ENCODE data around the gene CDC42SE1.
"Not testable (repeated sequence)": the region's sequence is repeated elsewhere in the genome, so short reads cannot be mapped to it uniquely, and the experiment has no call there.

CDC42SE1 gene, protein sequence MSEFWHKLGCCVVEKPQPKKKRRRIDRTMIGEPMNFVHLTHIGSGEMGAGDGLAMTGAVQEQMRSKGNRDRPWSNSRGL

DNA sequence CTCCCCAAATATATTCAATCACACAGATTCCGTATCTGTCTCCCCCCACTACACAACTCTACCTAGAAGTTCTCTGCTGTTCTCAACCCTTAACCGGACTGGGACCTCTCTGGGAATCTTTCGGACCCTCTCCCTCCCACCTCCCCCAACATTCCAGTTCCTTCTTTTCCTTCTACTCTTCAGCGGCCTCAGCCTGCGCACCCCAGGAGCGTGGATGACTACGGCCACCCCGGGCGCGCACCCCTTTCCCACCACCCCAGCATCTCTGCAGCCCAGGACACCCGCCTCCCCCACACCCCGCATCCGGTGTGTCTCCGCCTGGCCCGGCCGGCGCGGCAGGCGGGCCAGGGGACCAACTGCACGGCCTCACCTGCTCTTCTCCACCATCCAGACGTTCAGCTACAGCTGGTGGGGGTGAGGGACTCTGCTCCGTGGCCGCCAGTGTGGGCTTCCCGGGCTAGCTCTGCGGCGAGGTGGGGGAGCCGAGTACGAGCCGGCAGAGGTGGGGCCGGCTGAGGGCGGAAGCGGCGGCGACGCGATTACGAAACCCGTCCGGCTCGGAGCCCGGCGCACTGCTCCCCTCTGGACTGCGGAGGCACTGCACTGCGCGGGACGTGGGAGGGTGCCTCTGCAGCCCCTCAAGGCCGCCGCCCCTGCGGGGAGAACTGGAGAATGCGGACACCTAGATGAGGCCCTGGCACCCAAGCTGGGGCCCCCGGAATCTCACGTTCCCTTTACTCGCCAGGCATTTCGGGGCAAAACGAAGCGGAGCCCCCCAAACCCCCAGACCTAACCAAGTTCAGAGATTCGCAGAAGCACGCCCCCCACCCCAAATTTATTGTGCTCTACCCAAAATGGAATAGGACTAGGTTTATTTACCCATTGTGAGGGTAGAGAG is at the start of gene CDC42SE1:
CDC42SE1 (minus strand) TSS at position 514 of the 898 bp plus-strand sequence. CDS start 3,892 bp downstream, outside the sequence.
- peak; percentile 70 to 75 for DNase-seq (ENCODE audit: low read depth in 2 of 2)

DNA sequence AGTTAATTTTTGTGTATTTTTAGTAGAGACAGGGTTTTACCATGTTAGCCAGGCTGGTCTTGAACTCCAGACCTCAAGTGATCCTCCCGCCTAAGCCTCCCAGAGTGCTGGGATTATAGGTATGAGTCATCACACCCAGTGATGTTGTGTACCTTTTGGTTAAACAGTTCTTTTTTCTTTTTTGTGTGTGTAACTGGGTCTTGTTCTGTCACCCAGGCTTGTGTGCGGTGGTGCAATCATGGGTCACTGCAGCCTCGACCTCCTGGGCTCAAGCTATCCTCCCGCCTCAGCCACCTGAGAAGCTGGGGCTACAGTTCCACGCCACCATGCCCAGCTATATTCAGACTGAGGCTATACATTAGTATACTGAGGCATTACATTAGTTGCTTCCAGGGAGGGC is 48.9 kb upstream of the CDC42SE1 start:
- no peak for DNase-seq (ENCODE audit: low read depth in 2 of 2)

DNA sequence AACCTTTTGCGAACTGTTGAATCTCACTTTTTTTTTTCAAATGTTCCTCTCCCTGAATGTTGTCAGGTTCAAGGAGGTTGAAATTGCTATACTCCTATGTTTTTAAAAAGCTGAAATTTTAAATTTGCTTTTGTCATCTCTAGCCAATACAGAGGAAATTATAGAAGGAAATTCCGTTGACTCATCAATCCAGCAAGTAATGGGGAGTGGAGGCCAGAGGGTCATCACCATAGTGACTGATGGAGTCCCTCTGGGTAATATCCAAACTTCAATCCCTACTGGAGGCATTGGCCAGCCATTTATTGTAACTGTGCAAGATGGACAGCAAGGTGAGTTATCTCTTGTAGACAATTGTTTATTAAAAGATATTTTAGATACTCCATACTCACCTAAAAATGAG is 47.5 kb upstream of the CDC42SE1 start:
- DNase-seq (ENCODE audit: low read depth in 2 of 2), result no peak

DNA sequence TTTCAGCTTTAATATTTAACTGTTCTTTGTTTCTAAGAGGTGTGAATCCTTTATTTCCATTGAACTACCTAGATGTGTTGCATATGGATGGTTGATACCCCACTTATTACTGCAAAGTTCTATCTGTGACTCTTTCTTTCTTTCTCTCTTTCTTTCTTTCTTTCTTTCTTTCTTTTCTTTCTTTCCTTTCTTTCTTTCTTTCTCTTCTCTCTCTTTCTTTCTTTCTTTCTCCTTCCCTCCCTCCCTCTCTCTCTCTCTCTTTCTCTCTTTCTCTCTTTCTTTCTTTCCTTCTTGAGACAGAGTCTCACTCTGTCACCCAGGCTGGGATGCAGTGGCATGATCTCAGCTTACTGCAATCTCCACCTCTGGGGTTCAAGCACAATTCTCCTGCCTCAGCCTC is 45.2 kb upstream of the CDC42SE1 start:
- no peak for DNase-seq (ENCODE audit: low read depth in 2 of 2)

DNA sequence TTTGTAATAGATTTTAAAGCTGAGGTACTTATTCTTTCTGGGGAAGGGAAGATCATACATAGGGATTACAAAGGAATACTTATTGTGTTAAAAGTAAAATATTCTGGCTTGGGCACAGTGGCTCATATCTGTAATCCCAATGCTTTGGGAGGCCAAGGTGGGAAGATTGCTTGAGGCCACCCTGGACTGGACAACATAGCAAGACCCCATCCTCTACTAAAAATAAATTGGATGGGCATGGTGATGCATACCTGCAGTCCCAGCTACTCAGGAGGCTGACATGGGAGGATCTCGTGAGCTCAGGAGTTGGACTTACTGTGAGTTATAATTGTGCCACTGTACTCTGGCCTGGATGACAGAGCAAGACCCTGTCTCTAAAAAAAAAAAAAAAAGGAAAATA is 38.7 kb upstream of the CDC42SE1 start:
- no peak for DNase-seq (ENCODE audit: low read depth in 2 of 2)

DNA sequence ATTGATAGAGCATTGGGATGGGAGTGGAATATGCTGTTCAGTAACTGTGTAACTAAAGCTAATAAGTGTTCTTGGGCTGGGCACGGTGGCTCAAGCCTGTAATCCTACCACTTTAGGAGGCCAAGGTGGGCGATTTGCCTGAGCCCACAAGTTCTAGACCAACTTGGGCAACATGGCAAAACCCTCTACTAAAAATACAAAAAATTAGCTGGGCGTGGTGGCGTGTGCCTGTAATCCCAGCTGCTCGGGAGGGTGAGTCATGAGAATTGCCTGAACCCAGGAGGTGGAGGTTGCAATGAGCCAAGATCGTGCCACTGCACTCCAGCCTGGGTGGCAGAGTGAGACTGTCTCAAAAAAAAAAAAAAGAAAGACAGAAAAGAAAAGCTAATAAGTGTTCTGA is 38.0 kb upstream of the CDC42SE1 start:
- DNase-seq (ENCODE audit: low read depth in 2 of 2), result not testable (repeated sequence)

DNA sequence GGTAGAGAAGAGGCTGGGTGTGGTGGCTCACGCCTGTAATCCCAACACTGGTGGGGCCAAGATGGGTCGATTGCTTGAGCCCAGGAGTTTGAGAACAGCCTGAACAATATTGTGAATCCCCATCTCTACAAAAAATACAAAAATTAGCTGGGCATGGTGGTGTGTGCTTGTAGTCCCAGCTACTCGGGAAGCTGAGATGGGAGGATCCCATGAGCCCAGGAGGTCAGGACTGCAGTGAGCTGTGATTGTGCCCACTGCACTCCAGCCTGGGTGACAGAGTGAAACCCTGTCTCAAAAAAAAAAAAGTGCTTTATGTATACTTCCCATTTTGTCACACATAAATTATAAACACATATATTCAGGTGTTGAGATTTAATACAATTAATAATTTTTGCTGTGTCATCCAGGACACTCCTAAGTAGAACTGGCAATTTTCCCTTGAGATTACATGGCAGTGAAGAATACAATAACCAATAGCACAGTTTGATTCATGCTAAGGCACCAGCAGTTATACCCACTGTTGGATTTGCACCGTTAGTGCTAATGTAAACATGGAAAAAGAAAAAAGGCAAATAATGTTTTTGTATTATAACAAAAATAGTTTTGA is 26.6 kb upstream of the CDC42SE1 start:
- DNase-seq (ENCODE audit: low read depth in 2 of 2), result no peak

DNA sequence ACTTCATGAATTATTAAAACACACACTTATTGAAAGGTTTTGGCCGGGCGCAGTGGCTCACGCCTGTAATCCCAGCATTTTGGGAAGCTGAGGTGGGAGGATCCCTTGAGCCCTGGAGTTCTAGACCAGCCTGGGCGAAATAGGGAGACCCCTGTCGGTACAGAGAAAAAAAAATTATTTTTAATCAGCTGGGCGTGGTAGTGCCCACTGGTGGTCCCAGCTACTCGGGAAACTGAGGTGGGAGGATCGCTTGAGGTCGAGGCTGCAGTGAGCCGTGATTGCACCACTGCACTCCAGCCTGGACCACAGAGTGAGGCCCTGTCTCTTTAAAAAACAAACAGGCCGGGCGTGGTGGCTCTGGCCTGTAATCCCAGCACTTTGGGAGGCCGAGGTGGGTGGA is 12.8 kb upstream of the CDC42SE1 start:
- DNase-seq (ENCODE audit: low read depth in 2 of 2), result no peak

DNA sequence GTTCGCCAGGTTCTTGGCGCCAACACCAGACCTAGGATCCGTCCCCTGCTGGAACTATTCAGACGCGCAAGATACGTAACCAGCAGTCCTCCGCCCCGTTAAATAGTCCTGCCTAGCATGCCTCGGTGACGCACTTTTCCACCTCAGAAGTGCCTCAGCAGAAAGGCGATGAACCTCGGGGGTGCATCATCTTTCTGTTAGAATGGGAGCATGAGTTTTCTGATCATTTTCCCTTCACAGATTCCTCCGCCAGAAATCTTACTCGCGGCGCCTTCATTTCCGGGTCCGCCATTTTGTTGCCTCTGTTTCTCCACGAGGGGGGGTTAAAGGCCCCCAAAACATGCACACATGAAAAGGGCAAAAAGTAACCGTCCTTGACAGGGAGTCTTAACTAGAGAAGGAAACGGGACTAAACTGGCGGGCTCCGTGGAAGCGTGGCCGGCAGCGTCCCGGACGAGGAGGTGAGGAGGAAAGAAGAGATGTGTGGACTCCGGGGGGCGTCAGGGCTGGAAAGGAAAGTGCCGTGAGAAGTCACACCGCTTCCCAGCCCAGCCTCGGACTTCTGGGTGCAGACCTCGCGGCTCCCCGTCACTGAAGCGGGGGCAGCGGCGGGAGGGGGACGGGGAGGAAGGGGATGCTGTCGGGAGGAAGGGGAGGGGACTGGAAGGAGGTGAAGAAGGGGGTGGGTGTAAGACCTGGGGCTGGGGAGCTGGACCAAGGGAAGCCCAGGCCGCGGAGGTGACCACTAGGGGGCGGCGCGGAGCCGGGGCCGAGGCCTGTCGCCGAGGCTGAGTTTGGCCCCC is 11.3 kb upstream of the CDC42SE1 start, which contains the start of gene GABPB2:
GABPB2 (plus strand) TSS at position 288 of the 803 bp plus-strand sequence. CDS start 17,429 bp downstream, outside the sequence.
- peak; percentile 81 to 86 for DNase-seq (ENCODE audit: low read depth in 2 of 2)

DNA sequence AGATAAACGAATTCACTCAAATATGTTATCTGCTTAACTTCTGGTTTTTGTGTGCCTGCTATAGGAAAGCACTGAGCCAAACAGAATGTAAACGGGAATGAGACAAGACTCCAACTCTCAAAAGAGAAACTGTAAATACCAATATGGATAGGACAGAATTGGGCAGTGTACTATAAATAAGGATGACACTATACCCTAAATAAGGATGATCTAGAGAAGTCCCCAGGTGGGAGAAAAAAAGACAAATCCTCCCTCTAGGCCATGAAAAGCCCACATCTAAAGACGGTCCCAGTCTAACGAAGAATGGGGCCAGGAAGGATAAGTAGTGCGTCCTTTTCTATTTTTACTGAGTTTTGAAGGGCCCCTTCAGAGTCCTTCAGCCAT is 9.7 kb upstream of the CDC42SE1 start:
- DNase-seq (ENCODE audit: low read depth in 2 of 2), result no peak

DNA sequence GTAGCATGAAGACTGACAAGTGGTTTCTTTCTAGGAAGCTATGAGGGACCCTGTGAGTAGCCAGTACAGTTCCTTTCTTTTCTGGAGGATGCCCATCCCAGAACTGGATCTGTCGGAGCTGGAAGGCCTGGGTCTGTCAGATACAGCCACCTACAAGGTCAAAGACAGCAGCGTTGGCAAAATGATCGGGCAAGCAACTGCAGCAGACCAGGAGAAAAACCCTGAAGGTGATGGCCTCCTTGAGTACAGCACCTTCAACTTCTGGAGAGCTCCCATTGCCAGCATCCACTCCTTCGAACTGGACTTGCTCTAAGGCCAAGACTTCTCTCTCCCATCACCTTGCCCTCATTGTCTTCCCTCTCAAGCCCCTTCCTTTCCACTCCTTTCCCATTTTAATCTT is 7.8 kb upstream of the CDC42SE1 start:
- no peak for DNase-seq (ENCODE audit: low read depth in 2 of 2)

DNA sequence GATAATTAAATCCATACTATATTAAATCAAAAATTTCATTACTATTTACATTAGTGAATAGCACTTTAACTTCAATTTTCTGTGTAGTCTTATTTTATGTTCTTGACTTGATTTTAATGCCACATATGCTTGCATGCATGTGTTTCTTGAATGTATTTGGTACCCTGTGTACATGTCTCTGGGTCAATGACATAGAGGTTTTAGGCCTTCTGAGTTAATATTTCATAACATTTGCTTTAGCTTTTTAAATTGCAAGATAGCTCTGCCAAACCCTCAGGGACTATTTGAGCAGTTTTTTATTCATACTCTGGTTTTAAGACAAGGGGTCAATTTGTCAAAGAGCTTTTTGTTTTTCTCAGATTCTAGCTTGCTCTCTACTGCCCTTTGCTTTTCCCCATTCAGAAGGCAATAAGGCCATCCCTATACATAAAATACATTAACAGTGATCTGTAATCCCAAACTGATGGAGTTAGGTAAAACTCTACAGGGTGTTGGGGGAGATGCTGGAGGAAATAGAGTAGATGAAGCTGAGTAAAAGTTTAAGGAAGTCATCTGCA is 5.7 kb upstream of the CDC42SE1 start:
- DNase-seq (ENCODE audit: low read depth in 2 of 2), result no peak

DNA sequence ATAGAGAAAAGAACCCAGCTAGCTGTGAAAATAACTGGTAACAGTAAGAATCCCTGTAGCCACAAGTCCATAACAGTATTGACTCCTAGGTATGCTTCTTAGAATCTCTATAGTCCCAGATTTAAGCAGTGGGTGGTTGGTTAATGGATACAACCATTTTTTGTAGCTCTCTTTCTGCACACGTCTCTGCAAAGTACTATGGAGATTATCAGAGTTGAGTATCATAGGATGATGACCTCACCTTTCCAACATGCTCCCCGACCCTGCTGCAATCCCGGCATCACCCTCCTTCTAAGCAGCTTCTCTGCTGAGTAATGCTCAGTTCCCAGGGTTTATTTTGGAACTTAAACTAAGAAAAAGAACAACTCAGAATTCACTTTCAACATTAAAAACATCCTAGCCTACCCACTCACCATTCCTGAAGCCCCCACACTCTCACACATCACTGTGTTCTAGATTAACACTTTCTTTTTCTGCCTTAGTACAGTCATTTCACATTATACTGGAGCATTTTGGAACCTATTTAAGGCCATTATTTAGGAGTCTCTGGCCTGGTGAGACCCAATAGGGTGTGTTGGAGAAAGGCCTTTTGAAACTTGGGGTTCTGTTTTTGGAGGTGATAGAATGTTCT is 3.4 kb upstream of the CDC42SE1 start:
- no peak for DNase-seq (ENCODE audit: low read depth in 2 of 2)

DNA sequence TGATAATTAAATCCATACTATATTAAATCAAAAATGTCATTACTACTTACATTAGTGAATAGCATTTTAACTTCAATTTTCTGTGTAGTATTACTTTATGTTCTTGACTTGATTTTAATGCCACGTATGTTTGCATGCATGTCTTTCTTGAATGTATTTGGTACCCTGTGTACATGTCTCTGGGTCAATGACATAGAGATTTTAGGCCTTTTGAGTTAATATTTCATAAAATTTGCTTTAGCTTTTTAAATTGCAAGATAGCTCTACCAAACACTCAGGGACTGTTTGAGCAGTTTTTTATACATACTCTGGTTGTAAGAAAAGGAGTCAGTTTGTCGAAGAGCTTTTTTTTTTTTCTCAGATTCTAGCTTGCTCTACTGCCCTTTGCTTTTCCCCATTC is 2.3 kb upstream of the CDC42SE1 start:
- DNase-seq (ENCODE audit: low read depth in 2 of 2), result no peak

DNA sequence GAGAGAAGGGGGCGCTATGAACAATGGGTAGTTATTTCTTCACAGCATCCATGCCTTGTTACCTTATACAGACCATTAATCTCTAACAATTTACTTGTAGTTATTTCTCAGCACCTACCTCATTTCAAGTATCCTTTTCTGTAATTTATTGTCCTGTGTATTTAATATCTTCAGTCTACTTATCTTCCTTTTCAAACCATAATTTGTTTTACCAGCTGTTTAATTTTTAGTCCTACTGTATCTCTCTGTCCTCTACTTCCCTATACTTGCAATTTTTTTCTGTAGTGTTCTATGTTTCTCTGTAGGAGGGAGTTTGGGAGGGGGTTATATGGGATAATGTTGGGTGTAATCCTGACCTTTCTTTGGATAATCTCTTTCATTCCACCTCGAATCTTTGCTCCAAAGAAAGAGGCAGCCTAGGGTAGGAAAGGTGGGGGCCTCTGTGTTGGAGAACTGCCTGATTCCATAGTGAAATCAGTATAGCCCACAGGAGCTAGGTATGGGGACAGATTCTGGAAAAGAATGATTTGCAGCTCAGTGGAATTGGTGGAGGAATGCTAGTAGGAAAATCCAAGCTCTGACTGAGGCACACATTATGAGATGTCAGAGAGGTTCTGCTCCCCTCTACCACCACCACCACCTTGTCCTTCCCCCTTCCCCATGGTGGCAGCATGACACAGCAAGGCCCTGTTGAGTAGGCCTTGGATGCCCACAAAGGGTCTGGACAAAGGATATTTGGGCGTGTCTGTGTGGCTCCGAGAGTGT is 1.4 kb upstream of the CDC42SE1 start:
- no peak for DNase-seq (ENCODE audit: low read depth in 2 of 2)

DNA sequence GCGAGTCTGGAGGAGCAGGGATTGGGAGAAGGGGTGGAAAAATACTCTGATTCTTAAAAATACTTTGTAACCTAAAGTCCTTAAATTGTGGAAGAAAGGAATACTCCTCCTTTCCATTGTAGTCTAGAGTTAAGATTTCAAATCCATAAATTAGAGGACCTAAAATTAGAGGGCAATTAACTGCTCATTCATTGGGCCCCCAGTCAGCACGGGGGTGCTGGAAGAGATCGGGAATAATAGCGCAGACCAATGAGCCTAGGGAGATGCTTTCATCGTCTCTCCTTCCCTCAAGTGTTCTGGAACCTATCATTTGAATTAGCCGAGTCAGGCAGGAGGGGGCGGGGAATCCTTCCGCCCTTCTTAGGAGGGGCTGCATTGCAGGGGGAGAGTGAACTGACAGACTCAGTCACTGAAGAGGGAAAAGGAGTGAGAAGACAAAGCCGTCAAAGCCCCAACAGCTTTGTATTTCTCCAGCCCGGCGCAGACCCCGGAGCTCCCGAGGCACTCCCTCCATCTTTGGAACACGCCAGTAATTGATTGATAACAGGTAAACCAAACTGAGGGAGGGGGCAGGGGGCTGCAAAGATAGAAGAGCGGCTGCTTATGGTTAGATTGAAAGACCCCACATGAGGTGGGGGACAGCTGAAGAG is 710 bp upstream of the CDC42SE1 start, which contains the start of gene MLLT11:
MLLT11 (plus strand) TSS at position 391 of the 650 bp plus-strand sequence. CDS start 6,828 bp downstream, outside the sequence.
- DNase-seq (ENCODE audit: low read depth in 2 of 2), result no peak

DNA sequence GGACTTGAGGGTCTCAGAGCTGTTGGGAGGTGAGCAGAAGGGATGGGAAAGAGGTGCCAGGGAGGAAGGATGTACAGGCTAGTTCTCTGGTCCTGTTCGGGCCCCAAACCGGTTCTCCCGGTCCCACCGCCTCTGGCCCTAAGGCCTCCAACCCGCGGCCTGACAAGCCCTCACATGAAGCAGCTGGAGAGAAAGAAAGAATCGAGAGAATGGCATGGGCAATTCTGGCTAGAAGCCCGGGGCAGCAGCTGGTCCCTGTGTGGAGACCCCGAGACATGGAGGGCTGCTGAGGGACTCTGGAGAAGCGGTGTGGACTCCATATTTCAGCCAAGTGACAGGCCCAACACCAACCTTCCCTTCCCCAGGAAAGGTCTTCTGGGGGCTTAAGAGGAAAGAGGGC is 730 bp downstream of the CDC42SE1 start:
- no peak for DNase-seq (ENCODE audit: low read depth in 2 of 2)

DNA sequence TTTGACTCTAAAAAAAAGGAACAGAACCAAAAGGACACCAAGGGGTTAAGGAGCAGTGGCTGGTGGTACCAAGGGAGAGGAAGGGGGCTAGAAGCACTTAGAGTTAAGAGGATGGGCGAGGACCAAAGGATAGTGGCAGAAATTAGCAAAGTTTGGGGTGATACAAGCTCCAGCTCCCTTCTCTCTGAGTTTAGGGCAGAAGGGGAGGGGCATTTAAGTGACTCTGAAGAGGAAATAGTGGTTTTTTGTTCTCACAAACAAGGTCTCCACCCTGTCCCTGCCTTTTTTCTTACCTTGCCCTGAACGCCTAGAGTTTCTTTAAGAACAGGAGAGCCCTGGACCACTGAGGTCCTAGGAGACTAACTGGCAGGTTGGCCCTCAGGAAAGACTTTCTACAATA is 3.3 kb downstream of the CDC42SE1 start:
- DNase-seq (ENCODE audit: low read depth in 2 of 2), result no peak

DNA sequence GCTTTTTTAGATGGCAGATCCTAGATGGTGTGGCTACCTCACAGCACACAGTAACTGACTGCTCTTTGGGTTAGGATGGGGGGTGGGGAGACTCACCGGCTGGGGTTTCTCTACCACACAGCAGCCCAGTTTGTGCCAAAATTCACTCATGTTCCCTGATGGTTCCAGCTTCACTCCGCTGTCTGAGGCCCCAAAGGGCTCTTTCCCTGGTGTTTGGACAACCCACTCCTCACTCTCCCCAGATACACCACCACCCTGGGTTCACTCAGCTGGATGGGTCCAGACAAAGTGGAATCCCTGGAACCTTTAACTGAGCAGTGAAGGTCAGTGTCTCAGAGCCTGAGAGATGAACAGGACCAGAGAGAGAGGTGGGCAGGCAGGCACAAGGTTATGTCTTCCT is 3.8 kb downstream of the CDC42SE1 start:
- no peak for DNase-seq (ENCODE audit: low read depth in 2 of 2)

DNA sequence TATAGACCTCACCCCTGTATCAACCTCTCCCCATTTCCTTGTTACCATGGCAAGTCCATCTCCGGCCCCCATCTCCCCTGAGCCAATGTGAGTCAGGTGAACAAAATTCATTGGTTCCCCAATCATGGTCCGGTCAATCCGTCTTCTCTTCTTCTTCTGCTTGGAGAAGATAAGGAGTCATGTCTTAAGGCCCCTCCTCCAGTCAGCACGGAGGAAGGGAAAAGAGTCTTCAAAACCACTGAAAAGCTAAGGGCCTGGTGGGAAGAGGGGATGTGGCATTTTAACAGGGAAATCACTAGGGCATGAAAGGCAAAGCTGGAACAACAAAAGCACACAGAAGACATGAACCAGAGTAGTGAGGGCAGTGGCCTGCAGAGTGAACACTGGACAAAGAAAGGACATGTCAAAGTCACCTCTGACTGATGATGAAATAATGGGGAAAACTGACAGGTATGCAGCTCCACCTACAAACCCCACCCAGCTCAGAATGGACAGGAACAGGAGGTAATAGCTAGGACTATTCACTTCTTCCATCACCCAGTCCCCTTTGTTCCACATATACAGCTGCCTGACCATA is 4.4 kb downstream of the CDC42SE1 start:
- DNase-seq (ENCODE audit: low read depth in 2 of 2), result no peak

Data from activated CD4-positive, alpha-beta T cell treated with anti-CD3 and anti-CD28 coated beads for 24 hours (primary cell).